Endothelial cell of umbilical vein (primary cell): ENCODE data around the gene CPSF2. TPM values are rescaled to one million over a fixed set of nuclear protein-coding genes. Genes with fewer than 3 reads are reported as not detected.
"Not testable (repeated sequence)": the region's sequence is repeated elsewhere in the genome, so short reads cannot be mapped to it uniquely, and the experiment has no call there.

Source experiments
- BruUV-seq: library from RNA; stranded (reverse); fragments of 400-500 nt; replicated peaks from 2 replicates; lab custom pipeline; 2021; lab: Mats Ljungman, UMichigan
- CTCF ChIA-PET: fragments of 300-600, 350-600 bp; sonication (Branson Sonifier 250); formaldehyde crosslinking; loops from one replicate; lab custom pipeline; 2021; ENCODE audit warnings: antibody characterized with exemption, inconsistent platforms; lab: Charles Lee
- POLR2A ChIA-PET: fragments of 300-600, 350-600 bp; sonication (Branson Sonifier 250); formaldehyde crosslinking; loops from one replicate; lab custom pipeline; 2021; ENCODE audit warnings: antibody characterized with exemption, inconsistent platforms; lab: Charles Lee
- DNase-seq: peaks from one replicate; pipeline ENCODE4 v3.0.0-alpha.2; 2011; ENCODE audit warnings: low read depth, low spot score
- FAIRE-seq: peaks from 2 replicates; lab custom pipeline; 2011; peaks lifted over from hg19 to GRCh38; lab: Jason Lieb, UNC
- H2AFZ ChIP-seq: 2 replicates; pipeline ENCODE4 v1.6.0; 2012; ENCODE audit warnings: low read depth, low read length, control low read depth, inconsistent platforms
- H3K27ac ChIP-seq: 2 replicates; pipeline ENCODE4 v1.5.1; 2011; ENCODE audit warnings: low read depth, mild to moderate bottlenecking, control low read depth, low read length, moderate library complexity; ENCODE audit not compliant: insufficient read depth
- H3K27me3 ChIP-seq, 2 experiments: 2 replicates each; pipeline versions ENCODE4 v1.6.0 to v1.6.1; 2011; ENCODE audit warnings: low read length in 2 of 2, mixed read lengths in 1 of 2; ENCODE audit not compliant: control insufficient read depth in 2 of 2, insufficient read depth in 2 of 2
- H3K36me3 ChIP-seq, 2 experiments: 2 replicates in 1 of 2; 3 replicates in 1 of 2; pipeline ENCODE4 v1.5.1; 2011; ENCODE audit warnings: low read length in 2 of 2, mild to moderate bottlenecking in 1 of 2, moderate library complexity in 1 of 2; ENCODE audit not compliant: control insufficient read depth in 2 of 2, insufficient read depth in 2 of 2; ENCODE audit errors: extremely low read depth in 1 of 2
- H3K4me1 ChIP-seq: 3 replicates; pipeline ENCODE4 v1.5.1; 2011; ENCODE audit warnings: mild to moderate bottlenecking, low read length; ENCODE audit not compliant: control insufficient read depth, insufficient read depth; ENCODE audit errors: extremely low read depth
- H3K4me2 ChIP-seq: 2 replicates; pipeline ENCODE4 v1.6.1; 2011; ENCODE audit warnings: low read length, control low read depth, mixed read lengths; ENCODE audit not compliant: insufficient read depth
- H3K4me3 ChIP-seq, 3 experiments: fragments of 200-600 bp in 1 of 3; sonication (generic), shearing (Covaris generic) in 1 of 3; replicated peaks in 1 of 3; 2 replicates each; pipeline ENCODE4 v1.5.1; 2011 to 2016; ENCODE audit warnings: control low read depth in 3 of 3, low read length in 3 of 3, mild to moderate bottlenecking in 2 of 3, inconsistent platforms in 1 of 3, low read depth in 1 of 3, moderate library complexity in 1 of 3; ENCODE audit not compliant: insufficient read depth in 1 of 3
- H3K79me2 ChIP-seq: 2 replicates; pipeline ENCODE4 v1.6.0; 2012; ENCODE audit warnings: low read length, inconsistent platforms; ENCODE audit not compliant: control insufficient read depth, insufficient read depth
- H3K9ac ChIP-seq: replicated peaks from 2 replicates; pipeline ENCODE3; 2011; ENCODE audit warnings: low read length, control low read depth; ENCODE audit not compliant: insufficient read depth; ENCODE audit errors: extremely low read depth
- H3K9me1 ChIP-seq: replicated peaks from 3 replicates; pipeline ENCODE4 v1.6.0; 2011; ENCODE audit warnings: mild to moderate bottlenecking, low read length; ENCODE audit not compliant: control insufficient read depth, insufficient read depth; ENCODE audit errors: extremely low read depth
- H3K9me3 ChIP-seq: replicated peaks from 2 replicates; pipeline ENCODE4 v1.5.1; 2012; ENCODE audit warnings: low read length, inconsistent platforms; ENCODE audit not compliant: control insufficient read depth, insufficient read depth
- H4K20me1 ChIP-seq: replicated peaks from 2 replicates; pipeline ENCODE3; 2011; ENCODE audit warnings: mild to moderate bottlenecking, low read length; ENCODE audit not compliant: control insufficient read depth, insufficient read depth; ENCODE audit errors: extremely low read depth
- FOS ChIP-seq: IDR thresholded peaks from 2 replicates; pipeline ENCODE4 v1.6.1; 2011; ENCODE audit warnings: mild to moderate bottlenecking, low read length, moderate library complexity, borderline replicate concordance; ENCODE audit not compliant: insufficient read depth
- GATA2 ChIP-seq: IDR thresholded peaks from 2 replicates; pipeline ENCODE4 v1.7.0; 2011; ENCODE audit warnings: low read depth, mild to moderate bottlenecking, moderate library complexity, mixed read lengths, low read length; ENCODE audit not compliant: insufficient read length, insufficient read depth
- JUN ChIP-seq: IDR thresholded peaks from 2 replicates; pipeline ENCODE4 v1.6.1; 2011; ENCODE audit warnings: borderline replicate concordance, low read depth; ENCODE audit not compliant: insufficient read length, insufficient read depth
- MYC ChIP-seq: IDR thresholded peaks from one replicate; pipeline ENCODE4 v1.6.1; 2011; ENCODE audit warnings: mild to moderate bottlenecking, low read depth, low read length
- POLR2A ChIP-seq: IDR thresholded peaks from 2 replicates; pipeline ENCODE4 v1.6.1; 2012; ENCODE audit warnings: low read depth, mild to moderate bottlenecking, control low read depth, low read length
- dilution Hi-C: fragments of 300-500 bp; cut with MboI; formaldehyde crosslinking; loops from one replicate; pipeline ENCODE4 v1.15.0; 2019; ENCODE audit warnings: low sequenced_read_pairs; ENCODE audit not compliant: extremely low pct_ligation_motif_present
- intact Hi-C: fragments of 100-400 bp; cut with micrococcal nuclease; formaldehyde crosslinking; loops from one replicate; pipeline ENCODE4 v1.10.0; 2022
- polyA plus RNA-seq, 4 experiments: library from polyadenylated mRNA; depleted of rRNA in 3 of 4; stranded (reverse) in 3 of 4; unstranded in 1 of 4; fragments of >200 nt; gene quantifications; 2 replicates each; pipeline versions ENCODE4 v1.2.1 to v1.2.3, GENCODE V29; 2011 to 2012; ENCODE audit warnings: missing spikeins in 1 of 4
- total RNA-seq: library from RNA; stranded (reverse); gene quantifications from 2 replicates; pipeline ENCODE4 v1.2.3, GENCODE V29; 2021
- TF ChIP-seq, protein P1 (sequence below): IDR thresholded peaks from 2 replicates; pipeline ENCODE4 v1.6.1; 2011; ENCODE audit not compliant: insufficient read depth, insufficient read length
- TF ChIP-seq, protein P2 (sequence below), 2 donors: IDR thresholded peaks; 1 replicate in 1 of 2; 2 replicates in 1 of 2; pipeline ENCODE4 v1.5.1; 2011; ENCODE audit warnings: low read length in 2 of 2, mild to moderate bottlenecking in 2 of 2, moderate library complexity in 2 of 2, control low read depth in 1 of 2, inconsistent platforms in 1 of 2, low read depth in 1 of 2; ENCODE audit not compliant: insufficient read depth in 1 of 2; ENCODE audit errors: extremely low read depth in 1 of 2

The CPSF2 gene
- total and polyA plus RNA-seq, 2 donors (not counting 3 experiments of a cell fraction or from before 2014, with no cell fraction given), result 8.3 to 81.7 TPM

DNA sequence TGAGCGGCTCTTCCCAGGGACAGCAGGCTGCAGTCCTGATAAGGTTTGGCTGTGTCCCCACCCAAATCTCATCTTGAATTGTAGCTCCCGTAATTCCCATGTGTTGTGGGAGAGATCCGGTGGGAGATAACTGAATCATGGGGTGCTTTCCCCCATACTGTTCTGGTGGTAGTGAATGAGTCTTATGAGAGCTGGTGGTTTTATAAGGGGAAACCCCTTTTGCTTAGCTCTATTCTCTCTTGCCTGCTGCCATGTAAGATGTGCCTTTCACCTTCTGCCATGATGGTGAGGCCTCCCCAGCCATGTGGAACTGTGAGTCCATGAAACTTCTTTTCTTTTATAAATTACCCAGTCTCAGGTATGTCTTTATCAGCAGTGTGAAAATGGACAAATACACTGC, 91.4 kb downstream of the CPSF2 start:
- H3K4me3 ChIP-seq, H3K9me3 ChIP-seq, FAIRE-seq, H3K27me3 ChIP-seq, BruUV-seq, H4K20me1 ChIP-seq, H3K27ac ChIP-seq, H3K9ac ChIP-seq, CTCF ChIA-PET, H3K9me1 ChIP-seq, intact Hi-C loops, H3K79me2 ChIP-seq, POLR2A ChIA-PET, H3K4me1 ChIP-seq, H3K36me3 ChIP-seq, H3K4me2 ChIP-seq, H2AFZ ChIP-seq, DNase-seq, dilution Hi-C loops: not testable (repeated sequence)

DNA sequence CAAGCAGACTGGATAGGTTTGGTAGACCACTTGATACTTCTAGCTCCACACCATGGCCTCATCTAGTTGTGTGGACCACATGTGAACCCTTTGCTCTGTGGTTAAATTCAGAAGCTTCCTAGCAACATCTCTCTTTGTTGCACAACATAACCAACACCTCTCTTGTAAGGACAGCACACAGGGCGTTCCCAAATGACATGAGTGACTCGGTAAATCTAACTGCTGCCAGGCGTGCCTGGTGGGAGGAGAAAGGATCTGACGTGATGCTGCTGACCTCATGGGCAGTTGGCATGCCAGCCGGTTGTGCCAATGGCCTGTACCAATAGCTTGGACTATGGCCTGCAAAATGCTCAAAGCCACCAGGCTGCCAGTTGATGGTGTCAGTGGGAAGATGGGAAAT, 93.8 kb downstream of the CPSF2 start:
- no peaks in the 10 kb centered on the region for H4K20me1 ChIP-seq
- DNase-seq (no peak), FAIRE-seq (no peak)
- no peaks in the 10 kb centered on the region for H3K79me2 ChIP-seq
- no peak overlapping the region for H3K4me3 ChIP-seq
- dilution Hi-C loops (no loop called here), intact Hi-C loops (no loop called here)
- H3K4me2 ChIP-seq, result no peak overlapping the region
- no peaks in the 10 kb centered on the region for H3K27me3 ChIP-seq
- no peaks in the 10 kb centered on the region for H3K36me3 ChIP-seq
- TF ChIP-seq, protein P1, sequence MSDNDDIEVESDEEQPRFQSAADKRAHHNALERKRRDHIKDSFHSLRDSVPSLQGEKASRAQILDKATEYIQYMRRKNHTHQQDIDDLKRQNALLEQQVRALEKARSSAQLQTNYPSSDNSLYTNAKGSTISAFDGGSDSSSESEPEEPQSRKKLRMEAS, result no peak
- TF ChIP-seq MYC (no peak), GATA2 (no peak), JUN (no peak), FOS (no peak), POLR2A (no peak)
- TF ChIP-seq, protein P2, sequence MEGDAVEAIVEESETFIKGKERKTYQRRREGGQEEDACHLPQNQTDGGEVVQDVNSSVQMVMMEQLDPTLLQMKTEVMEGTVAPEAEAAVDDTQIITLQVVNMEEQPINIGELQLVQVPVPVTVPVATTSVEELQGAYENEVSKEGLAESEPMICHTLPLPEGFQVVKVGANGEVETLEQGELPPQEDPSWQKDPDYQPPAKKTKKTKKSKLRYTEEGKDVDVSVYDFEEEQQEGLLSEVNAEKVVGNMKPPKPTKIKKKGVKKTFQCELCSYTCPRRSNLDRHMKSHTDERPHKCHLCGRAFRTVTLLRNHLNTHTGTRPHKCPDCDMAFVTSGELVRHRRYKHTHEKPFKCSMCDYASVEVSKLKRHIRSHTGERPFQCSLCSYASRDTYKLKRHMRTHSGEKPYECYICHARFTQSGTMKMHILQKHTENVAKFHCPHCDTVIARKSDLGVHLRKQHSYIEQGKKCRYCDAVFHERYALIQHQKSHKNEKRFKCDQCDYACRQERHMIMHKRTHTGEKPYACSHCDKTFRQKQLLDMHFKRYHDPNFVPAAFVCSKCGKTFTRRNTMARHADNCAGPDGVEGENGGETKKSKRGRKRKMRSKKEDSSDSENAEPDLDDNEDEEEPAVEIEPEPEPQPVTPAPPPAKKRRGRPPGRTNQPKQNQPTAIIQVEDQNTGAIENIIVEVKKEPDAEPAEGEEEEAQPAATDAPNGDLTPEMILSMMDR (IDR thresholded peaks at IDR 0.05; ENCODE audit: extremely low read depth in 1 of 2, insufficient read depth in 1 of 2, low read depth in 1 of 2, low read length in 2 of 2), result no peak
- no peak overlapping the region for H3K9ac ChIP-seq
- ChIA-PET CTCF (no interaction called here), POLR2A (interaction anchor here (0.6 kb wide), 1 partner anchor 77 kb away, joined by 4 read pairs; no protein-coding TSS in a partner anchor)
- no peaks in the 10 kb centered on the region for H3K4me1 ChIP-seq
- no peak overlapping the region for H3K27ac ChIP-seq
- no peaks in the 10 kb centered on the region for H3K9me3 ChIP-seq
- no peaks in the 10 kb centered on the region for H3K9me1 ChIP-seq
- BruUV-seq, result no TSS peak
- H2AFZ ChIP-seq, result no peak overlapping the region
